Activated CD8-positive, alpha-beta T cell treated with anti-CD3 and anti-CD28 coated beads for 36 hours (primary cell): ENCODE data around the gene SUPT6H. TPM values are rescaled to one million over a fixed set of nuclear protein-coding genes. Genes with fewer than 3 reads are reported as not detected.
A peak's percentile ranks its signal among the peaks of the same experiment; 100 is the strongest.

Experiments
- ATAC-seq: fragments of 200-7000 bp; cut with Tn5 transposase; one replicate; pipeline ENCODE4 v1.10.0; 2021; ENCODE audit warnings: mild to moderate bottlenecking, moderate library complexity
- CTCF ChIA-PET: fragments of 350-600 bp; sonication (Branson Sonifier 250); formaldehyde crosslinking; loops from one replicate; lab custom pipeline; 2021; ENCODE audit warnings: antibody characterized with exemption; lab: Charles Lee
- POLR2A ChIA-PET: fragments of 350-600 bp; sonication (Branson Sonifier 250); formaldehyde crosslinking; loops from one replicate; lab custom pipeline; 2021; ENCODE audit warnings: antibody characterized with exemption; lab: Charles Lee
- DNase-seq: peaks from one replicate; pipeline ENCODE4 v3.0.0-alpha.2; 2020
- H3K27ac Mint-ChIP-seq: one replicate; pipeline ENCODE4 v1.8.0; 2021; ENCODE audit warnings: mild to moderate bottlenecking, mixed read lengths
- H3K27me3 Mint-ChIP-seq: one replicate; pipeline ENCODE4 v1.8.0; 2021; ENCODE audit warnings: mixed read lengths
- H3K36me3 Mint-ChIP-seq: one replicate; pipeline ENCODE4 v1.8.0; 2021; ENCODE audit warnings: low read depth, mixed read lengths
- H3K4me1 Mint-ChIP-seq: one replicate; pipeline ENCODE4 v1.8.0; 2021; ENCODE audit warnings: low read depth, mixed read lengths
- H3K4me3 Mint-ChIP-seq: one replicate; pipeline ENCODE4 v1.8.0; 2021; ENCODE audit warnings: mild to moderate bottlenecking, moderate library complexity, mixed read lengths
- H3K9me3 Mint-ChIP-seq: one replicate; pipeline ENCODE4 v1.8.0; 2021; ENCODE audit warnings: mixed read lengths
- CTCF ChIP-seq: fragments of 200-600 bp; IDR thresholded peaks from one replicate; pipeline ENCODE4 v1.8.0; 2022; ENCODE audit warnings: antibody characterized with exemption, mild to moderate bottlenecking
- intact Hi-C: fragments of 100-400 bp; cut with micrococcal nuclease; formaldehyde crosslinking; loops from one replicate; pipeline ENCODE4 v1.10.0; 2022
- total RNA-seq, 2 experiments: library from RNA; stranded (reverse); gene quantifications; one replicate each; pipeline ENCODE4 v1.2.3, GENCODE V29; 2021

SUPT6H gene
- total RNA-seq, 2 experiments from 2014 or later: 60.3 to 63.3 TPM

GRCh38 chr17:28712032-28712704 lies 50.2 kb downstream of the SUPT6H start:
- ChIA-PET CTCF (interaction anchor here (1.1 to 3.4 kb wide), 4 partner anchors 8 to 65 kb away, joined by 5 to 20 read pairs (median 10); partner anchors contain the start of genes NEK8, RPL23A and TLCD1), POLR2A (interaction anchor here (0.6 to 7.7 kb wide), 10 partner anchors 9 to 253 kb away, joined by 3 to 65 read pairs (median 5); partner anchors contain the start of genes BLTP2, NEK8, RPL23A and SDF2)
- H3K4me3 Mint-ChIP-seq: peak overlapping the region; percentile 89
- intact Hi-C loops: no loop called here
- peaks cover 13% of the 10 kb centered on the region for H3K4me1 Mint-ChIP-seq
- H3K36me3 Mint-ChIP-seq: peaks cover 7% of the 10 kb centered on the region
- ATAC-seq: peak; percentile 55
- no peak for TF ChIP-seq CTCF
- peak; percentile 86 for DNase-seq
- H3K27ac Mint-ChIP-seq: peak overlapping the region; percentile 95
- H3K9me3 Mint-ChIP-seq: no peaks in the 10 kb centered on the region
- H3K27me3 Mint-ChIP-seq: peaks cover 9% of the 10 kb centered on the region

- H3K4me1 Mint-ChIP-seq: peaks cover 13% of the 10 kb centered on the region
- ATAC-seq (no peak), DNase-seq (no peak)
- H3K27ac Mint-ChIP-seq: peak overlapping the region; percentile 95
- ChIA-PET POLR2A (interaction anchor here (1.5 to 7.7 kb wide), 5 partner anchors 8 to 67 kb away, joined by 7 to 65 read pairs (median 11); partner anchors contain the start of genes BLTP2, NEK8, RPL23A and SDF2), CTCF (interaction anchor here (0.7 to 3.4 kb wide), 2 partner anchors 9 to 14 kb away, joined by 3 to 20 read pairs; partner anchors contain the start of genes NEK8 and TLCD1)
- H3K9me3 Mint-ChIP-seq: no peaks in the 10 kb centered on the region
- intact Hi-C loops: no loop called here
- peaks cover 2% of the 10 kb centered on the region for H3K36me3 Mint-ChIP-seq
- peak overlapping the region; percentile 89 for H3K4me3 Mint-ChIP-seq
- H3K27me3 Mint-ChIP-seq: peaks cover 9% of the 10 kb centered on the region
- TF ChIP-seq CTCF: no peak
Measured at GRCh38 chr17:28712705-28713415, 50.9 kb downstream of the SUPT6H start.

- no peak overlapping the region for H3K27ac Mint-ChIP-seq
- peaks cover 24% of the 10 kb centered on the region for H3K4me1 Mint-ChIP-seq
- ChIA-PET CTCF (no interaction called here), POLR2A (interaction anchor here (0.6 to 7.7 kb wide), 3 partner anchors 12 to 859 kb away, joined by 3 to 65 read pairs (median 3); partner anchors contain the start of genes NEK8, SUPT6H and TLCD1)
- no peak overlapping the region for H3K4me3 Mint-ChIP-seq
- TF ChIP-seq CTCF: no peak
- DNase-seq (no peak), ATAC-seq (no peak)
- intact Hi-C loops: no loop called here
- no peaks in the 10 kb centered on the region for H3K9me3 Mint-ChIP-seq
- peaks cover 14% of the 10 kb centered on the region for H3K27me3 Mint-ChIP-seq
- no peaks in the 10 kb centered on the region for H3K36me3 Mint-ChIP-seq
Measured at GRCh38 chr17:28714281-28714680, 52.3 kb downstream of the SUPT6H start.

GRCh38 chr17:28715217-28715616 lies 53.2 kb downstream of the SUPT6H start:
- peaks cover 26% of the 10 kb centered on the region for H3K4me1 Mint-ChIP-seq
- TF ChIP-seq CTCF: no peak
- ATAC-seq: no peak
- ChIA-PET CTCF (interaction anchor here (0.9 kb wide), 1 partner anchor 54 kb away, joined by 3 read pairs; no protein-coding TSS in a partner anchor), POLR2A (interaction anchor here (1.2 to 7.7 kb wide), 2 partner anchors 11 to 53 kb away, joined by 3 to 65 read pairs; partner anchors contain the start of genes NEK8, SUPT6H and TLCD1)
- no peaks in the 10 kb centered on the region for H3K9me3 Mint-ChIP-seq
- intact Hi-C loops: no loop called here
- no peak overlapping the region for H3K4me3 Mint-ChIP-seq
- H3K27ac Mint-ChIP-seq: no peak overlapping the region
- peaks cover 5% of the 10 kb centered on the region for H3K36me3 Mint-ChIP-seq
- peaks cover 14% of the 10 kb centered on the region for H3K27me3 Mint-ChIP-seq
- DNase-seq: no peak
